K562 (cell line): ENCODE data around the gene DYNC2I2. TPM values are rescaled to one million over a fixed set of nuclear protein-coding genes. Genes with fewer than 3 reads are reported as not detected.

ENCODE experiments used
- ATAC-seq: fragments of 200-7000 bp; cut with Tn5 transposase; 3 replicates; pipeline ENCODE4 v1.9.1; 2020; ENCODE audit warnings: moderate library complexity
- BruUV-seq: library from RNA; stranded (reverse); fragments of 400-500 nt; replicated peaks from 2 replicates; lab custom pipeline; 2021; lab: Mats Ljungman, UMichigan
- CTCF ChIA-PET: fragments of 300-600 bp; formaldehyde crosslinking; extraction: SDS; loops from one replicate; lab custom pipeline; 2021; ENCODE audit warnings: low intra/inter-chr PET ratio; lab: Yijun Ruan, JAX
- POLR2A ChIA-PET: fragments of 300-600, 350-650 bp; sonication (Branson Sonifier 250); formaldehyde crosslinking; extraction: SDS; loops from one replicate; lab custom pipeline; 2021; ENCODE audit warnings: antibody characterized with exemption, inconsistent platforms; lab: Yijun Ruan, JAX
- DNase-seq, 4 experiments: peaks; one replicate each; pipeline versions ENCODE4 v3.0.0 to v3.0.0-alpha.2; 2011 to 2018; ENCODE audit warnings: low spot score in 3 of 4, mixed read lengths in 3 of 4; ENCODE audit errors: extremely low read depth in 1 of 4
- FAIRE-seq: peaks from 2 replicates; lab custom pipeline; 2011; peaks lifted over from hg19 to GRCh38; lab: Jason Lieb, UNC
- H2AFZ ChIP-seq: 2 replicates; pipeline ENCODE4 v1.6.0; 2011; ENCODE audit warnings: low read depth, low read length, control low read depth, inconsistent platforms
- H3K27ac ChIP-seq: fragments of 200-600 bp; 3 replicates; pipeline ENCODE4 v1.8.0; 2011; ENCODE audit warnings: low read depth, mild to moderate bottlenecking, control low read depth, inconsistent platforms, low read length, moderate library complexity, mixed read lengths; ENCODE audit errors: extremely low read depth
- H3K27me3 ChIP-seq, 2 experiments: fragments of 300-600 bp in 1 of 2; 2 replicates in 1 of 2; 3 replicates in 1 of 2; pipeline versions ENCODE4 v1.6.0 to v1.8.0; 2011; ENCODE audit warnings: inconsistent platforms in 2 of 2, low read length in 2 of 2, mild to moderate bottlenecking in 1 of 2, mixed read lengths in 1 of 2, moderate library complexity in 1 of 2; ENCODE audit not compliant: control insufficient read depth in 2 of 2, insufficient read depth in 2 of 2
- H3K36me3 ChIP-seq: fragments of 300-600 bp; 3 replicates; pipeline ENCODE4 v1.8.0; 2011; ENCODE audit warnings: mild to moderate bottlenecking, low read length, inconsistent platforms; ENCODE audit not compliant: control insufficient read depth, insufficient read depth
- H3K4me1 ChIP-seq, 2 experiments: fragments of 200-600 bp in 1 of 2; replicated peaks in 1 of 2; 2 replicates in 1 of 2; 3 replicates in 1 of 2; pipeline versions ENCODE4 v1.5.1 to v1.8.0; 2011; ENCODE audit warnings: inconsistent platforms in 2 of 2, low read length in 2 of 2, mild to moderate bottlenecking in 1 of 2, mixed read lengths in 1 of 2, moderate library complexity in 1 of 2; ENCODE audit not compliant: control insufficient read depth in 2 of 2, insufficient read depth in 2 of 2
- H3K4me2 ChIP-seq: 2 replicates; pipeline ENCODE4 v1.6.1; 2011; ENCODE audit warnings: low read length, control low read depth, inconsistent platforms, mixed read lengths; ENCODE audit not compliant: insufficient read depth
- H3K4me3 ChIP-seq: fragments of 200-600 bp; sonication (generic), shearing (Covaris generic); 2 replicates; pipeline ENCODE4 v1.5.1; 2016; ENCODE audit warnings: control low read depth, inconsistent platforms
- H3K79me2 ChIP-seq: fragments of 200-600 bp; 3 replicates; pipeline ENCODE4 v1.8.0; 2011; ENCODE audit warnings: low read length, inconsistent platforms; ENCODE audit not compliant: control insufficient read depth, insufficient read depth
- H3K9ac ChIP-seq, 2 experiments: 2 replicates each; pipeline versions ENCODE4 v1.6.0 to v1.6.1; 2011; ENCODE audit warnings: low read depth in 2 of 2, low read length in 2 of 2, control low read depth in 1 of 2, inconsistent platforms in 1 of 2, mild to moderate bottlenecking in 1 of 2, mixed read lengths in 1 of 2; ENCODE audit not compliant: insufficient read depth in 1 of 2
- H3K9me1 ChIP-seq: one replicate; pipeline ENCODE4 v1.6.0; 2011; ENCODE audit warnings: inconsistent platforms, mild to moderate bottlenecking, low read length, moderate library complexity; ENCODE audit not compliant: control insufficient read depth, insufficient read depth
- H3K9me3 ChIP-seq: replicated peaks from 2 replicates; pipeline ENCODE4 v1.5.1; 2011; ENCODE audit warnings: low read depth, low read length, inconsistent platforms; ENCODE audit not compliant: control insufficient read depth, insufficient read depth
- H4K20me1 ChIP-seq: replicated peaks from 2 replicates; pipeline ENCODE4 v1.6.1; 2011; ENCODE audit warnings: low read length, inconsistent platforms, mixed read lengths; ENCODE audit not compliant: control insufficient read depth, insufficient read depth
- HNRNPK ChIP-seq: fragments of 200-400 bp; formaldehyde crosslinking; IDR thresholded peaks from one replicate; pipeline ENCODE4 v1.6.1; 2018; ENCODE audit warnings: mild to moderate bottlenecking, low read depth, low read length; ENCODE audit not compliant: poor library complexity, severe bottlenecking
- IFI16 ChIP-seq: fragments of 250-450 bp; sonication (Bioruptor Pico); IDR thresholded peaks from 2 replicates; pipeline ENCODE4 v2.1.2; 2022; ENCODE audit warnings: mild to moderate bottlenecking, inconsistent platforms
- NUFIP1 ChIP-seq: fragments of 450-650 bp; IDR thresholded peaks from 2 replicates; pipeline ENCODE4 v1.6.1; 2018; ENCODE audit not compliant: partially characterized antibody
- PHF20 ChIP-seq: fragments of 450-650 bp; IDR thresholded peaks from 2 replicates; pipeline ENCODE4 v1.6.1; 2018; ENCODE audit not compliant: partially characterized antibody
- SLC30A9 ChIP-seq: fragments of 250-450 bp; sonication (Bioruptor Pico); IDR thresholded peaks from 2 replicates; pipeline ENCODE4 v1.8.0; 2022; ENCODE audit warnings: mild to moderate bottlenecking, moderate library complexity
- SPI1 ChIP-seq: IDR thresholded peaks from 2 replicates; pipeline ENCODE4 v1.6.1; 2011; ENCODE audit warnings: low read depth, low read length, control low read depth, borderline replicate concordance
- ZNF280B ChIP-seq: fragments of 250-450 bp; sonication (Bioruptor Pico); IDR thresholded peaks from 2 replicates; pipeline ENCODE4 v1.5.1; 2021; ENCODE audit warnings: mild to moderate bottlenecking
- WGBS: fragments of 100-300 bp; shearing (Covaris generic); methylation state at CpG from one replicate; pipeline ENCODE4 v1.1.6; 2016; ENCODE audit warnings: low coverage, mixed read lengths; ENCODE audit not compliant: insufficient coverage; ENCODE audit errors: missing lambda C conversion rate; 5-methylcytosine and 5-hydroxymethylcytosine counted together
- in situ Hi-C: fragments of 300-500 bp; cut with MboI; formaldehyde crosslinking; loops from 4 replicates; pipeline ENCODE4 v1.15.0; 2018; ENCODE audit warnings: inconsistent platforms, mixed read lengths
- intact Hi-C: fragments of 100-400 bp; cut with micrococcal nuclease; formaldehyde crosslinking; loops from 2 replicates; pipeline ENCODE4 v1.14.2; 2022
- polyA plus RNA-seq, 8 experiments: library from polyadenylated mRNA; depleted of rRNA in 4 of 8; stranded (reverse) in 5 of 8; unstranded in 3 of 8; fragments of >200 nt; fragmentation: Nextera tagmentation in 2 of 8; fragmentation: Illumina TruSeq in 1 of 8; extraction: Ambion mirVana in 2 of 8; extraction: Trizol in 1 of 8; gene quantifications; 2 replicates each; pipeline versions ENCODE4 v1.2.1 to v1.2.3, GENCODE V29; 2011 to 2014; ENCODE audit warnings: inconsistent platforms in 1 of 8, missing spikeins in 1 of 8
- total RNA-seq, 7 experiments: library from RNA; depleted of rRNA in 6 of 7; stranded (reverse); fragments of >200 nt in 6 of 7; fragmentation: Illumina TruSeq in 2 of 7; extraction: Trizol in 2 of 7; gene quantifications; 2 replicates each; pipeline versions ENCODE4 v1.2.1 to v1.2.3, GENCODE V29; 2011 to 2021; ENCODE audit warnings: low replicate concordance in 1 of 7

The DYNC2I2 gene
- total and polyA plus RNA-seq, 9 of the 15 experiments (the other 6 are each of a cell fraction or from before 2014, with no cell fraction given) = 1.5 to 249 (median 70.0) TPM

GRCh38 chr9:128638580-128638979 is 18.1 kb downstream of the DYNC2I2 start:
- Histone ChIP-seq H3K27ac (no peak overlapping the region), H3K4me2 (no peak overlapping the region), H3K9me1 (no peaks in the 10 kb centered on the region), H2AFZ (no peak overlapping the region), H3K4me3 (no peak overlapping the region), H3K27me3 (no peaks in the 10 kb centered on the region), H3K79me2 (peaks cover 6% of the 10 kb centered on the region), H4K20me1 (peaks cover under 1% of the 10 kb centered on the region; the same call in 1 of the 2 replicates), H3K9ac (no peak overlapping the region), H3K36me3 (peaks cover 72% of the 10 kb centered on the region), H3K4me1 (peaks cover 0 to 30% of the 10 kb centered on the region in 2 experiments; a peak in 2 of 5 replicates), H3K9me3 (no peaks in the 10 kb centered on the region)
- no TSS peak for BruUV-seq
- CTCF ChIA-PET = no interaction called here
- DNase-seq (no peak), FAIRE-seq (peak; percentile 11), ATAC-seq (no peak)
- in situ Hi-C loops (no loop called here), intact Hi-C loops (no loop called here)
- POLR2A ChIA-PET = interaction anchor here (0.5 to 1.4 kb wide), 4 partner anchors 10 to 133 kb away, joined by 3 to 4 read pairs (median 3); no protein-coding TSS in a partner anchor
- TF ChIP-seq HNRNPK (no peak), SPI1 (peak; percentile 78), SLC30A9 (no peak), NUFIP1 (no peak), PHF20 (no peak), ZNF280B (no peak), IFI16 (CRISPR knock-in tag) (no peak)
- WGBS = 88% methylated on average over 4 of the region's 4 CpGs
